ENCODE results near the gene MALSU1.
A peak's percentile ranks its signal among the peaks of the same experiment; 100 is the strongest.

Gene MALSU1

GRCh38 chr7:23261843-23262452 lies 37.2 kb upstream of the MALSU1 start:
- H3K36me3 Mint-ChIP-seq (ENCODE audit: low read depth), result no peaks in the 10 kb centered on the region
- H3K27ac Mint-ChIP-seq, result no peak overlapping the region
- no peaks in the 10 kb centered on the region for H3K27me3 Mint-ChIP-seq (ENCODE audit: low read depth)
- H3K4me3 Mint-ChIP-seq, result no peak overlapping the region
- TF ChIP-seq CTCF (IDR thresholded peaks at IDR 0.05; ENCODE audit: unreplicated experiment in 3 of 3), result peak; percentile 80 to 84 (median 83)
- no peaks in the 10 kb centered on the region for H3K4me1 Mint-ChIP-seq
- H3K9me3 Mint-ChIP-seq, result no peaks in the 10 kb centered on the region

- Mint-ChIP-seq H3K36me3 (ENCODE audit: low read depth) (no peaks in the 10 kb centered on the region), H3K4me1 (no peaks in the 10 kb centered on the region), H3K27ac (no peak overlapping the region), H3K27me3 (ENCODE audit: low read depth) (no peaks in the 10 kb centered on the region), H3K4me3 (no peak overlapping the region), H3K9me3 (no peaks in the 10 kb centered on the region)
- no peak for TF ChIP-seq CTCF (IDR thresholded peaks at IDR 0.05; ENCODE audit: unreplicated experiment in 3 of 3)
Measured at GRCh38 chr7:23264916-23265458, 34.2 kb upstream of the MALSU1 start.

DNA sequence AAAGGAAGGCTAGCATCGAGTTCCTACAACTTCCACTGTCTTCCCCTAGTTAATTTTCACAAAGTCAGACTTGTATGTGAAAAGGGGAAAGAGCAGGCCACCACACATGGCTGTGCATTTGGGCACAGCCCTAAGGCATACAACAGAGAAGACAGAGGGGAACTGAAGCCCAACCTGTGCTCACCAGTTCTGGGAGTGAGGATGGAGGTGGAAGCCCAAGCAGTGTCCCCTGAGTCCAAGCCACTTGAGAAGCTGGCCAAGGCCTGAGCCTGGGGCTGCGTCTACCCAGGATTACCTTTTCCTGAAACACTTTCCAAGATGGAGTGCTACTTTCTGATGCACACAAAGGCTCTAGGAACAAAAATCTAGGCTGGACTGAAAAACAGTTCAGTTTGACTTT lies 32.2 kb upstream of the MALSU1 start:
- Mint-ChIP-seq H3K27me3 (ENCODE audit: low read depth) (peaks cover 5% of the 10 kb centered on the region), H3K4me1 (no peaks in the 10 kb centered on the region), H3K9me3 (no peaks in the 10 kb centered on the region), H3K36me3 (ENCODE audit: low read depth) (no peaks in the 10 kb centered on the region), H3K4me3 (no peak overlapping the region), H3K27ac (no peak overlapping the region)
- no peak for TF ChIP-seq CTCF (IDR thresholded peaks at IDR 0.05; ENCODE audit: unreplicated experiment in 3 of 3)

GRCh38 chr7:23267357-23267756 lies 31.8 kb upstream of the MALSU1 start:
- no peaks in the 10 kb centered on the region for H3K9me3 Mint-ChIP-seq
- H3K4me1 Mint-ChIP-seq, result no peaks in the 10 kb centered on the region
- H3K27ac Mint-ChIP-seq, result no peak overlapping the region
- no peak overlapping the region for H3K4me3 Mint-ChIP-seq
- no peaks in the 10 kb centered on the region for H3K36me3 Mint-ChIP-seq (ENCODE audit: low read depth)
- TF ChIP-seq CTCF (IDR thresholded peaks at IDR 0.05; ENCODE audit: unreplicated experiment in 3 of 3), result no peak
- H3K27me3 Mint-ChIP-seq (ENCODE audit: low read depth), result peaks cover 10% of the 10 kb centered on the region

- no peaks in the 10 kb centered on the region for H3K36me3 Mint-ChIP-seq (ENCODE audit: low read depth)
- H3K9me3 Mint-ChIP-seq, result no peaks in the 10 kb centered on the region
- H3K4me1 Mint-ChIP-seq, result peaks cover 3% of the 10 kb centered on the region
- H3K27me3 Mint-ChIP-seq (ENCODE audit: low read depth), result peaks cover 13% of the 10 kb centered on the region
- H3K27ac Mint-ChIP-seq, result no peak overlapping the region
- no peak for TF ChIP-seq CTCF (IDR thresholded peaks at IDR 0.05; ENCODE audit: unreplicated experiment in 3 of 3)
- no peak overlapping the region for H3K4me3 Mint-ChIP-seq
Measured at GRCh38 chr7:23268167-23268566, 31.0 kb upstream of the MALSU1 start.

GRCh38 chr7:23268746-23269145 lies 30.4 kb upstream of the MALSU1 start:
- no peak for TF ChIP-seq CTCF (IDR thresholded peaks at IDR 0.05; ENCODE audit: unreplicated experiment in 3 of 3)
- H3K36me3 Mint-ChIP-seq (ENCODE audit: low read depth), result no peaks in the 10 kb centered on the region
- H3K27ac Mint-ChIP-seq, result no peak overlapping the region
- no peak overlapping the region for H3K4me3 Mint-ChIP-seq
- peaks cover 18% of the 10 kb centered on the region for H3K27me3 Mint-ChIP-seq (ENCODE audit: low read depth)
- H3K9me3 Mint-ChIP-seq, result no peaks in the 10 kb centered on the region
- peaks cover 9% of the 10 kb centered on the region for H3K4me1 Mint-ChIP-seq
